Caco-2 (cell line): ENCODE measurements around the gene DLL1. TPM values are rescaled to one million over a fixed set of nuclear protein-coding genes. Genes with fewer than 3 reads are reported as not detected.

ENCODE experiments used
- BruUV-seq: library from RNA; stranded (reverse); fragments of 400-500 nt; replicated peaks from 2 replicates; lab custom pipeline; 2021; lab: Mats Ljungman, UMichigan
- CTCF ChIA-PET: fragments of 300-600 bp; sonication (Branson Sonifier 250); formaldehyde crosslinking; loops from one replicate; lab custom pipeline; 2022; ENCODE audit warnings: antibody characterized with exemption; lab: Charles Lee
- POLR2A ChIA-PET: fragments of 300-600 bp; sonication (Branson Sonifier 250); formaldehyde crosslinking; loops from one replicate; lab custom pipeline; 2022; ENCODE audit warnings: antibody characterized with exemption; lab: Charles Lee
- DNase-seq, 2 experiments: peaks; one replicate each; pipeline versions ENCODE4 v3.0.0 to v3.0.0-alpha.2; 2020 to 2022
- H3K27me3 ChIP-seq: replicated peaks from 2 replicates; pipeline ENCODE4 v1.6.0; 2011; ENCODE audit warnings: low read length; ENCODE audit not compliant: control insufficient read depth, insufficient read depth
- H3K36me3 ChIP-seq: 2 replicates; pipeline ENCODE4 v1.5.1; 2011; ENCODE audit warnings: low read length; ENCODE audit not compliant: control insufficient read depth, insufficient read depth
- H3K4me1 ChIP-seq: fragments of 250-450 bp; sonication (Bioruptor Pico); 2 replicates; pipeline ENCODE4 v1.5.1; 2020; ENCODE audit warnings: mild to moderate bottlenecking
- H3K4me3 ChIP-seq: 2 replicates; pipeline ENCODE4 v1.5.1; 2011; ENCODE audit warnings: low read depth, mild to moderate bottlenecking, control low read depth, low read length
- H3K9me3 ChIP-seq: fragments of 250-450 bp; sonication (Bioruptor Pico); 2 replicates; pipeline ENCODE4 v1.5.1; 2020; ENCODE audit warnings: mild to moderate bottlenecking, moderate library complexity
- H3K27ac Mint-ChIP-seq: one replicate; pipeline ENCODE4 v1.8.0; 2022; ENCODE audit warnings: mixed read lengths; ENCODE audit not compliant: unreplicated experiment
- H3K27me3 Mint-ChIP-seq: one replicate; pipeline ENCODE4 v1.8.0; 2022; ENCODE audit warnings: mixed read lengths; ENCODE audit not compliant: insufficient read depth, unreplicated experiment
- H3K36me3 Mint-ChIP-seq: one replicate; pipeline ENCODE4 v1.8.0; 2022; ENCODE audit warnings: mild to moderate bottlenecking, mixed read lengths; ENCODE audit not compliant: insufficient read depth, unreplicated experiment
- H3K4me1 Mint-ChIP-seq: one replicate; pipeline ENCODE4 v1.8.0; 2022; ENCODE audit warnings: low read depth, mixed read lengths; ENCODE audit not compliant: unreplicated experiment
- H3K4me3 Mint-ChIP-seq: one replicate; pipeline ENCODE4 v1.8.0; 2022; ENCODE audit warnings: mild to moderate bottlenecking, moderate library complexity, mixed read lengths; ENCODE audit not compliant: unreplicated experiment
- H3K9me3 Mint-ChIP-seq: one replicate; pipeline ENCODE4 v1.8.0; 2022; ENCODE audit warnings: mixed read lengths; ENCODE audit not compliant: unreplicated experiment
- CTCF ChIP-seq, 2 experiments: fragments of 200-600 bp in 1 of 2; IDR thresholded peaks; 1 replicate in 1 of 2; 2 replicates in 1 of 2; pipeline versions ENCODE4 v1.5.1 to v1.8.0; 2011 to 2022; ENCODE audit warnings: antibody characterized with exemption in 1 of 2, control low read depth in 1 of 2, inconsistent platforms in 1 of 2, low read depth in 1 of 2, low read length in 1 of 2, mild to moderate bottlenecking in 1 of 2, moderate library complexity in 1 of 2; ENCODE audit not compliant: insufficient read depth in 1 of 2, severe bottlenecking in 1 of 2, unreplicated experiment in 1 of 2
- intact Hi-C: fragments of 100-400 bp; cut with micrococcal nuclease; formaldehyde crosslinking; loops from one replicate; pipeline ENCODE4 v1.10.0; 2022; ENCODE audit not compliant: unreplicated experiment
- total RNA-seq: library from RNA; stranded (reverse); gene quantifications from 2 replicates; pipeline ENCODE4 v1.2.3, GENCODE V29; 2022

DLL1 gene
- total RNA-seq, 1 experiment from 2014 or later: 6.6 TPM

DNA sequence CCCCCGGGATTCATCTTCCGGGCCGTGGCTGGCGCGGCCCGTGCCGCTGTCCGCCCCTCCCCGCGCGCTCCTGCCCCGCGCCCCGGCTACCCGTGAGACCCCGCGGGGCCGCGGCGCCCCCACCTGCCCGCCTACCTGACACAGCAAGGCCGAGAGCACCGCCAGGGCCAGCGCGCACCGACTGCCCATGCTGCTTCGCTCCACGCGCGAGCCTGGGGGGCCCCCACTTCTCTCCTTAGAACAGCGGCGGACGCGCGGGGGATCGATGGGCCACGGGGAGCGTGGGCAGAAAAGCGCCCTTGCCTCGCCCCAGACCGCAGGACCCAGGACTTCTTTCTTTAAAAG, 955 bp downstream of the DLL1 start:
- no peaks in the 10 kb centered on the region; the same call in 1 of the 2 replicates for H3K36me3 ChIP-seq
- ChIA-PET POLR2A (interaction anchor here (0.6 to 1.4 kb wide), 3 partner anchors 25 to 480 kb away, joined by 3 to 4 read pairs (median 3); no protein-coding TSS in a partner anchor), CTCF (interaction anchor here (0.7 to 3.4 kb wide), 2 partner anchors 10 to 458 kb away, joined by 3 to 16 read pairs; no protein-coding TSS in a partner anchor)
- peaks cover 18% of the 10 kb centered on the region for H3K4me1 Mint-ChIP-seq
- TSS peak; percentile 55 for BruUV-seq
- intact Hi-C loops: loop anchor here (1.0 to 10.0 kb wide), 7 partner anchors 10 to 1333 kb away; partner anchors contain the start of genes C6orf120 and WDR27
- no peaks in the 10 kb centered on the region for H3K9me3 Mint-ChIP-seq
- peak overlapping the region; percentile 90 for H3K4me3 Mint-ChIP-seq
- H3K36me3 Mint-ChIP-seq: peaks cover 16% of the 10 kb centered on the region
- DNase-seq: no peak
- no peak overlapping the region for H3K27ac Mint-ChIP-seq
- peaks cover 34% of the 10 kb centered on the region for H3K27me3 Mint-ChIP-seq
- peaks cover 7% of the 10 kb centered on the region for H3K27me3 ChIP-seq
- no peaks in the 10 kb centered on the region for H3K9me3 ChIP-seq
- H3K4me1 ChIP-seq: peaks cover 24% of the 10 kb centered on the region
- peak overlapping the region; percentile 62 for H3K4me3 ChIP-seq
- TF ChIP-seq CTCF (IDR thresholded peaks at IDR 0.05; ENCODE audit: insufficient read depth in 1 of 2, low read depth in 1 of 2, low read length in 1 of 2, severe bottlenecking in 1 of 2, unreplicated experiment in 1 of 2): no peak

DNA sequence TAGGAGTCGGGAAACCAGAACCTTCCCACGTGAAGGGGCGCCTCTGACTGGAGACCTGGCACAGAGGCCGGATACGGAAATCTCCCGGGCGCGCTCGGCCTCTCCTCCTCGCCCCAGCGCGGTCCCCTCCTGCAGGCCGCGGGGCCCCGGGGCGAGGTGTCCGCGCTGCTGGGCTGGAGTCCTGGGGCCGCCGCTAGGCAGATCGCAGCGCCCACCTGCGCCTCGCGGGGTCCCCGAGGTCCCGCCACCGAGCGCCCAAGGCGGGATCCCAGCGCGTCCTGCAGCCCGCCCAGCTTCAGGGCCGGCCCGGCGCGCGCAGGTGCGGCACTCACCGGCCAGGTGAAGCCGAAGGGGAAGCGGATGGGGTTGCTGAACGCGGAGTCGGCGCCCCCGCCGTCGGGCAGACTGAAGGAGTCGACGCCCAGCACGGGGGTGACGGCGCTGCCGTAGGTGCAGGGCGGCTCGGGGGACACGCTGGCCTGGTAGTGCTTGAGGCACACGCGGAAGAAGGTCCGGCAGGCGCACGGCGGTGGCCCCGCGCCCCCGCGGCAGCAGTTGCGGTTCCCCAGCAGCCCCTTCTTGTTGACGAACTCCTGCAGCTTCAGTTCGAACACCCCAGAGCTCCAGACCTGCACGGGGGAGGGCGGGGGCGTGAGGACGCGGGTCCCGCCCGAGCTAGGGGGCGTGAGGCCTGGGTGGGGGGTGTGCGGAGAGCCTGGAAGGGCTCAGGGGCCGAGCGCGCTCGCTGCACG, 1.5 kb downstream of the DLL1 start:
- Histone ChIP-seq H3K4me3 (peak overlapping the region; percentile 62), H3K36me3 (no peaks in the 10 kb centered on the region; the same call in 1 of the 2 replicates), H3K9me3 (no peaks in the 10 kb centered on the region), H3K4me1 (peaks cover 20% of the 10 kb centered on the region), H3K27me3 (peaks cover 5% of the 10 kb centered on the region)
- intact Hi-C loops: loop anchor here (1.0 kb wide), 1 partner anchor 9 kb away; no protein-coding TSS in a partner anchor
- Mint-ChIP-seq H3K4me1 (peaks cover 18% of the 10 kb centered on the region), H3K9me3 (no peaks in the 10 kb centered on the region), H3K36me3 (peaks cover 16% of the 10 kb centered on the region), H3K27me3 (peaks cover 31% of the 10 kb centered on the region), H3K4me3 (peak overlapping the region; percentile 90), H3K27ac (peak overlapping the region; percentile 8)
- peak in 1 of 2 experiments; percentile 37 for DNase-seq
- CTCF ChIA-PET: no interaction called here
- no TSS peak for BruUV-seq
- POLR2A ChIA-PET: interaction anchor here (0.6 kb wide), 1 partner anchor 479 kb away, joined by 4 read pairs; no protein-coding TSS in a partner anchor
- no peak for TF ChIP-seq CTCF (IDR thresholded peaks at IDR 0.05; ENCODE audit: insufficient read depth in 1 of 2, low read depth in 1 of 2, low read length in 1 of 2, severe bottlenecking in 1 of 2, unreplicated experiment in 1 of 2)

- no peak for DNase-seq
- peaks cover 28% of the 10 kb centered on the region for H3K27me3 Mint-ChIP-seq
- Histone ChIP-seq H3K4me3 (peak overlapping the region; percentile 62), H3K27me3 (peaks cover 3% of the 10 kb centered on the region), H3K9me3 (no peaks in the 10 kb centered on the region), H3K36me3 (no peaks in the 10 kb centered on the region; the same call in 1 of the 2 replicates), H3K4me1 (peaks cover 20% of the 10 kb centered on the region)
- BruUV-seq: no TSS peak
- H3K27ac Mint-ChIP-seq: peak overlapping the region; percentile 8
- TF ChIP-seq CTCF (IDR thresholded peaks at IDR 0.05; ENCODE audit: insufficient read depth in 1 of 2, low read depth in 1 of 2, low read length in 1 of 2, severe bottlenecking in 1 of 2, unreplicated experiment in 1 of 2): no peak
- POLR2A ChIA-PET: no interaction called here
- no peaks in the 10 kb centered on the region for H3K9me3 Mint-ChIP-seq
- CTCF ChIA-PET: no interaction called here
- H3K4me1 Mint-ChIP-seq: peaks cover 18% of the 10 kb centered on the region
- H3K4me3 Mint-ChIP-seq: peak overlapping the region; percentile 90
- peaks cover 16% of the 10 kb centered on the region for H3K36me3 Mint-ChIP-seq
- intact Hi-C loops: loop anchor here (1.0 kb wide), 1 partner anchor 9 kb away; no protein-coding TSS in a partner anchor
Measured at GRCh38 chr6:170288852-170289179, 2.1 kb downstream of the DLL1 start.
